OCI-LY1 (cell line): ENCODE measurements around the gene ZNF821.

ENCODE experiments used
- H2AFZ ChIP-seq: fragments of 200-600 bp; sonication (generic), shearing (Covaris generic); 2 replicates; pipeline ENCODE4 v1.6.0; 2014; ENCODE audit warnings: antibody characterized with exemption, mild to moderate bottlenecking, low read length
- H3F3A ChIP-seq: fragments of 200-600 bp; sonication (generic), shearing (Covaris generic); 2 replicates; pipeline ENCODE4 v1.6.0; 2014; ENCODE audit warnings: mild to moderate bottlenecking, antibody characterized with exemption, low read length, moderate library complexity; ENCODE audit not compliant: insufficient read depth
- H3K27ac ChIP-seq: fragments of 200-600 bp; sonication (generic); 2 replicates; pipeline ENCODE4 v1.5.1; 2014; ENCODE audit warnings: low read length, mixed run types, mild to moderate bottlenecking, low read depth; ENCODE audit not compliant: poor library complexity, severe bottlenecking
- H3K27me3 ChIP-seq: fragments of 200-600 bp; sonication (generic); 2 replicates; pipeline ENCODE4 v1.6.0; 2014; ENCODE audit warnings: antibody characterized with exemption, mild to moderate bottlenecking, low read length, moderate library complexity; ENCODE audit not compliant: insufficient read depth
- H3K36me3 ChIP-seq: fragments of 200-600 bp; sonication (generic); 2 replicates; pipeline ENCODE4 v1.6.1; 2014; ENCODE audit warnings: mild to moderate bottlenecking, antibody characterized with exemption, low read length, moderate library complexity, mixed read lengths; ENCODE audit not compliant: insufficient read depth
- H3K4me1 ChIP-seq: fragments of 200-600 bp; sonication (generic); 2 replicates; pipeline ENCODE4 v1.5.1; 2014; ENCODE audit warnings: mild to moderate bottlenecking, low read length, moderate library complexity; ENCODE audit not compliant: insufficient read depth, severe bottlenecking
- H3K4me2 ChIP-seq: fragments of 200-600 bp; sonication (generic), shearing (Covaris generic); 2 replicates; pipeline ENCODE4 v1.6.1; 2014; ENCODE audit warnings: low read length
- H3K4me3 ChIP-seq: fragments of 200-600 bp; sonication (generic); 2 replicates; pipeline ENCODE4 v1.5.1; 2014; ENCODE audit warnings: low read length, low read depth, mild to moderate bottlenecking, mixed read lengths; ENCODE audit not compliant: poor library complexity, severe bottlenecking
- H3K79me2 ChIP-seq: fragments of 200-600 bp; shearing (Covaris generic); 2 replicates; pipeline ENCODE4 v1.6.1; 2016; ENCODE audit warnings: mixed run types, low read length, mixed read lengths; ENCODE audit not compliant: insufficient read depth
- H3K9ac ChIP-seq: fragments of 200-600 bp; sonication (generic), shearing (Covaris generic); 2 replicates; pipeline ENCODE4 v1.6.1; 2014; ENCODE audit warnings: mild to moderate bottlenecking, low read length, mixed read lengths
- H3K9me2 ChIP-seq: fragments of 200-600 bp; sonication (generic), shearing (Covaris generic); 2 replicates; pipeline ENCODE4 v1.6.1; 2014; ENCODE audit warnings: low read depth, mild to moderate bottlenecking, low read length, mixed read lengths
- H3K9me3 ChIP-seq: fragments of 200-600 bp; shearing (Covaris generic); 2 replicates; pipeline ENCODE4 v1.6.1; 2014; ENCODE audit warnings: low read length, mixed read lengths
- H4K20me1 ChIP-seq: fragments of 200-600 bp; sonication (generic), shearing (Covaris generic); 2 replicates; pipeline ENCODE4 v1.6.0; 2016; ENCODE audit warnings: mild to moderate bottlenecking, low read length; ENCODE audit not compliant: insufficient read depth
- EZH2 ChIP-seq: fragments of 200-600 bp; sonication (generic), shearing (Covaris generic); IDR thresholded peaks from 2 replicates; pipeline ENCODE4 v1.8.0; 2017; ENCODE audit warnings: borderline replicate concordance, mixed run types, mild to moderate bottlenecking, antibody characterized with exemption, low read length, moderate library complexity, mixed read lengths
- TF ChIP-seq, protein P1 (sequence below): fragments of 200-600 bp; sonication (generic), shearing (Covaris generic); IDR thresholded peaks from 2 replicates; pipeline ENCODE4 v1.5.1; 2017; ENCODE audit warnings: mild to moderate bottlenecking, antibody characterized with exemption, low read length, moderate library complexity, mixed read lengths

ZNF821 gene

DNA sequence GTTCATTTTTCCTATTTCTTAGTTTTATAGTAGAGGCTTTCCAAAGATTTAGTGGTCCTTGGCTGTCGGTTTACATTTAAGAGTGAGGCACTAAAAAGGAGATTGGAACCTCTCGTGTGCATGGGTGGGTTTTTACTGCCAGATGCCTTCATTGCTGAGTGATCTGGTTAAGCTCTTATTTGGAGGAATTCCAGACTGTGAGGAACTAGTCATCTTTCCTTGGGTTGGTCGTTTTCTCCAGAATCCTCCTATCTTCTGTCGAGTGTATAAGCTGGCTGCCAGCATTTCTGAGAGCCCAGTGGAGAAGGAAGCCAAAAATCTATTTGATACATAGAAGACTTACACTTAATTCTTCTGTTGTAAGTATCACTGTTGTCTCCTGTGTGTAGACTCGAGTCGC lies 33.9 kb upstream of the ZNF821 start:
- H3K27me3 ChIP-seq: no peaks in the 10 kb centered on the region
- H3K36me3 ChIP-seq: peaks cover 95% of the 10 kb centered on the region
- TF ChIP-seq, protein P1, sequence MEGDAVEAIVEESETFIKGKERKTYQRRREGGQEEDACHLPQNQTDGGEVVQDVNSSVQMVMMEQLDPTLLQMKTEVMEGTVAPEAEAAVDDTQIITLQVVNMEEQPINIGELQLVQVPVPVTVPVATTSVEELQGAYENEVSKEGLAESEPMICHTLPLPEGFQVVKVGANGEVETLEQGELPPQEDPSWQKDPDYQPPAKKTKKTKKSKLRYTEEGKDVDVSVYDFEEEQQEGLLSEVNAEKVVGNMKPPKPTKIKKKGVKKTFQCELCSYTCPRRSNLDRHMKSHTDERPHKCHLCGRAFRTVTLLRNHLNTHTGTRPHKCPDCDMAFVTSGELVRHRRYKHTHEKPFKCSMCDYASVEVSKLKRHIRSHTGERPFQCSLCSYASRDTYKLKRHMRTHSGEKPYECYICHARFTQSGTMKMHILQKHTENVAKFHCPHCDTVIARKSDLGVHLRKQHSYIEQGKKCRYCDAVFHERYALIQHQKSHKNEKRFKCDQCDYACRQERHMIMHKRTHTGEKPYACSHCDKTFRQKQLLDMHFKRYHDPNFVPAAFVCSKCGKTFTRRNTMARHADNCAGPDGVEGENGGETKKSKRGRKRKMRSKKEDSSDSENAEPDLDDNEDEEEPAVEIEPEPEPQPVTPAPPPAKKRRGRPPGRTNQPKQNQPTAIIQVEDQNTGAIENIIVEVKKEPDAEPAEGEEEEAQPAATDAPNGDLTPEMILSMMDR: no peak
- no peak for TF ChIP-seq EZH2
- H3K9me2 ChIP-seq: no peaks in the 10 kb centered on the region
- no peak overlapping the region for H3K4me2 ChIP-seq
- no peak overlapping the region for H3K4me3 ChIP-seq
- no peaks in the 10 kb centered on the region for H3F3A ChIP-seq
- H4K20me1 ChIP-seq: no peaks in the 10 kb centered on the region
- H3K4me1 ChIP-seq: no peaks in the 10 kb centered on the region
- H3K9me3 ChIP-seq: peaks cover 5% of the 10 kb centered on the region; the same call in 1 of the 2 replicates
- H3K27ac ChIP-seq: no peak overlapping the region
- peaks cover 43% of the 10 kb centered on the region for H3K79me2 ChIP-seq
- no peak overlapping the region for H3K9ac ChIP-seq
- no peak overlapping the region for H2AFZ ChIP-seq

DNA sequence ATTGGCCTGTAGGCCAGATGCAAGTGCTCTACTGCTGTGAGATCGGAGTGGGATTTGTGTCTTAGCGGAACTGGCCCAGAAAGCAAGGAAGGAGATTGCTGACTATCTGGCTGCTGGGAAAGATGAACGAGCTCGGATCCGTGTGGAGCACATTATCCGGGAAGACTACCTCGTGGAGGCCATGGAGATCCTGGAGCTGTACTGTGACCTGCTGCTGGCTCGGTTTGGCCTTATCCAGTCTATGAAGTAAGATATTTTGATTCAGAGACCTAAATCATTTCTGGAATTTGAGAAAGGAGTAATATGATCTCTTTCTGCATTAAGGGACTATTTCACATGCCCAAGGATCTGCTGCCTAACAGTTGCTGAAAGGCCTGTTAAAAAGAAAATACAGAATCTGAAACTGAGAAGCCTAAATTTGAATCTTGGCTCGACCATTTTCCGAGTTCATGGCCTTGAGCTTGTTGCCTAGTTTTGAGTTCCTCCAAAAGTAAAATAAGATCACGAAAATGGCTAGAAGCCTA lies 32.5 kb upstream of the ZNF821 start:
- no peak overlapping the region for H3K4me2 ChIP-seq
- H3K36me3 ChIP-seq: peaks cover 91% of the 10 kb centered on the region
- no peak for TF ChIP-seq EZH2
- TF ChIP-seq, protein P1: no peak
- no peak overlapping the region for H3K4me3 ChIP-seq
- peaks cover 5% of the 10 kb centered on the region; the same call in 1 of the 2 replicates for H3K9me3 ChIP-seq
- H3K9ac ChIP-seq: no peak overlapping the region
- H4K20me1 ChIP-seq: no peaks in the 10 kb centered on the region
- peaks cover 58% of the 10 kb centered on the region for H3K79me2 ChIP-seq
- H2AFZ ChIP-seq: no peak overlapping the region
- H3K27me3 ChIP-seq: no peaks in the 10 kb centered on the region
- H3F3A ChIP-seq: no peaks in the 10 kb centered on the region
- no peaks in the 10 kb centered on the region for H3K9me2 ChIP-seq
- H3K27ac ChIP-seq: no peak overlapping the region
- no peaks in the 10 kb centered on the region for H3K4me1 ChIP-seq

DNA sequence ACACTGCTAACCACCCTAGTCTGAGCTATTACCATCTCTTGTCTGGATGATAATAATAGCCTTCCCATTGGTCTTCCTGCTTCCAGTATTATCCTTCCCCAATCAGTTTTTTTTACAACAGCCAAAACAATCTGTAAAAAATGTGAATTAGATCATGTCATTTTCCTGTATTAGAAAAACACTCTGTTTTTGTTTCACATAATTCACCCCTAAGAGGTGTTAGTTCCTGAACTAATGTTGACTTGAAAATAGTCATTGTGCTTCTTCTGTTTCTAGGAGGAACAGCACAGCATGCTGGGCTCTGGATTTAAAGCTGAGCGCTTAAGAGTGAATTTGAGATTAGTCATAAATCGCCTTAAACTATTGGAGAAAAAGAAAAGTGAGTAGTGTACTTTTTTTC lies 31.4 kb upstream of the ZNF821 start:
- Histone ChIP-seq H2AFZ (no peak overlapping the region), H3K79me2 (peaks cover 69% of the 10 kb centered on the region), H3K9ac (no peak overlapping the region), H3K9me3 (peaks cover 5% of the 10 kb centered on the region; the same call in 1 of the 2 replicates), H4K20me1 (no peaks in the 10 kb centered on the region), H3K4me1 (no peaks in the 10 kb centered on the region), H3K27ac (no peak overlapping the region), H3K27me3 (no peaks in the 10 kb centered on the region), H3F3A (no peaks in the 10 kb centered on the region), H3K4me3 (no peak overlapping the region), H3K9me2 (no peaks in the 10 kb centered on the region), H3K36me3 (peaks cover 83% of the 10 kb centered on the region), H3K4me2 (no peak overlapping the region)
- TF ChIP-seq, protein P1: no peak
- no peak for TF ChIP-seq EZH2
